ENCODE data around the gene CCDC57.

The CCDC57 gene

DNA sequence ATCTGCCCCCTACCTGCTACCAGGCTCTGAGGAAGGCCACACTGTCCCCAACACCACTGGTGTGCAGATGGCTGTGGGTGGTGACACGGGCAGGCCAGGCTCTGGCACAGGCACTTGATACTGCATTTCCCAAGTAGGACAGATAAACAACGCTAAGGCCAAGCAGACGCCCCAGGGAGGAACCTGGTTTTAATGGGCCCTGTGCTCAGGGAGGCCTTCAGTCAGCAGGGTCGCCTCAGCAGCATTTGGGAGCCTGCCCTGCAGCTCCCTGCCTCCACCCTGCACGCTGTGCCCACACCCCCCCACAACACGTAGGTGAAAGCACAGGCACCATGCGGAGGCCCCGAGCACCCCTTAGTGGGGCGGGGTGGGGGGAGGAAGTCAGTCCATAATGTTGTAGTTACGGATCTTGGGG, 111.3 kb downstream of the CCDC57 start:
- no peak overlapping the region for H3K4me3 ChIP-seq (ENCODE audit: extremely low read depth, insufficient read depth, low read length, poor library complexity, severe bottlenecking)
- H3K27ac ChIP-seq (ENCODE audit: low read depth, low read length, severe bottlenecking) = no peak overlapping the region
- H3K4me1 ChIP-seq (ENCODE audit: control insufficient read depth, insufficient read depth, low read length, poor library complexity, severe bottlenecking) = peaks cover 33% of the 10 kb centered on the region
- H3K9me3 ChIP-seq (ENCODE audit: control insufficient read depth, low read length) = no peaks in the 10 kb centered on the region
- peaks cover 9% of the 10 kb centered on the region for H3K36me3 ChIP-seq (ENCODE audit: control insufficient read depth, insufficient read depth, low read length)
- WGBS, 2 experiments (ENCODE audit: insufficient coverage in 2 of 2) = 89 to 93% methylated on average over 5 to 6 of the region's 10 CpGs

- Histone ChIP-seq H3K4me3 (ENCODE audit: extremely low read depth, insufficient read depth, low read length, poor library complexity, severe bottlenecking) (no peak overlapping the region), H3K4me1 (ENCODE audit: control insufficient read depth, insufficient read depth, low read length, poor library complexity, severe bottlenecking) (peaks cover 29% of the 10 kb centered on the region), H3K9me3 (ENCODE audit: control insufficient read depth, low read length) (no peaks in the 10 kb centered on the region), H3K36me3 (ENCODE audit: control insufficient read depth, insufficient read depth, low read length) (peaks cover 15% of the 10 kb centered on the region), H3K27ac (ENCODE audit: low read depth, low read length, severe bottlenecking) (no peak overlapping the region)
- 90 to 96% methylated on average over 21 to 31 of the region's 35 CpGs for WGBS, 2 experiments (ENCODE audit: insufficient coverage in 2 of 2)
Observed at GRCh38 chr17:82100502-82101298, 111.9 kb downstream of the CCDC57 start.

GRCh38 chr17:82098939-82099763, 113.5 kb downstream of the CCDC57 start:
- Histone ChIP-seq H3K4me1 (ENCODE audit: control insufficient read depth, insufficient read depth, low read length, poor library complexity, severe bottlenecking) (peaks cover 36% of the 10 kb centered on the region), H3K36me3 (ENCODE audit: control insufficient read depth, insufficient read depth, low read length) (peaks cover 26% of the 10 kb centered on the region), H3K27ac (ENCODE audit: low read depth, low read length, severe bottlenecking) (peak overlapping the region; percentile 95), H3K4me3 (ENCODE audit: extremely low read depth, insufficient read depth, low read length, poor library complexity, severe bottlenecking) (peak overlapping the region; percentile 44), H3K9me3 (ENCODE audit: control insufficient read depth, low read length) (no peaks in the 10 kb centered on the region)
- 11 to 17% methylated on average over 62 to 67 of the region's 80 CpGs for WGBS, 2 experiments (ENCODE audit: insufficient coverage in 2 of 2)

- H3K4me3 ChIP-seq (ENCODE audit: extremely low read depth, insufficient read depth, low read length, poor library complexity, severe bottlenecking) = peak within 1 kb of the TSS; percentile 83
- no peaks in the 10 kb centered on the region for H3K9me3 ChIP-seq (ENCODE audit: control insufficient read depth, low read length)
- H3K4me1 ChIP-seq (ENCODE audit: control insufficient read depth, insufficient read depth, low read length, poor library complexity, severe bottlenecking) = peaks cover 28% of the 10 kb centered on the region
- peaks cover 32% of the 10 kb centered on the region for H3K36me3 ChIP-seq (ENCODE audit: control insufficient read depth, insufficient read depth, low read length)
- 0 to 1% methylated on average over 69 to 80 of the region's 124 CpGs for WGBS, 2 experiments (ENCODE audit: insufficient coverage in 2 of 2)
- H3K27ac ChIP-seq (ENCODE audit: low read depth, low read length, severe bottlenecking) = peak within 1 kb of the TSS; percentile 95
Observed at GRCh38 chr17:82098169-82098938, 114.3 kb downstream of the CCDC57 start, which contains the start of gene FASN. FASN (minus strand) TSS chr17:82098236; CDS start chr17:82096445, 1,791 bp downstream.

DNA sequence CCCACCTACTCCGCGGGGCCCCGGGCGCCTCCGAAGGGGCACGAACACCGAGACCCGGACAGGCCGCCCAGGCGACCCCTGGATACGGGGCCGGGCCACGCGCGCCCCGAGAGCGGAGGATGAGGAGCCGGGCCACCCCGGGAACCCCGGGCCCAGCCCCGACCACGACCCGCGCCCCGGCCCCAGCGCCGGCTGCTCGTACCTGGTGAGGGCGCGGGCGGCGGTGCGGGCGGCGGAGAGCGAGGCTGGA, 114.8 kb downstream of the CCDC57 start:
- 0 to 1% methylated on average over 21 to 34 of the region's 36 CpGs for WGBS, 2 experiments (ENCODE audit: insufficient coverage in 2 of 2)
- Histone ChIP-seq H3K36me3 (ENCODE audit: control insufficient read depth, insufficient read depth, low read length) (peaks cover 37% of the 10 kb centered on the region), H3K9me3 (ENCODE audit: control insufficient read depth, low read length) (no peaks in the 10 kb centered on the region), H3K4me3 (ENCODE audit: extremely low read depth, insufficient read depth, low read length, poor library complexity, severe bottlenecking) (peak overlapping the region; percentile 83), H3K27ac (ENCODE audit: low read depth, low read length, severe bottlenecking) (peak overlapping the region; percentile 77), H3K4me1 (ENCODE audit: control insufficient read depth, insufficient read depth, low read length, poor library complexity, severe bottlenecking) (peaks cover 23% of the 10 kb centered on the region)

GRCh38 chr17:82097184-82097918, 115.3 kb downstream of the CCDC57 start:
- Histone ChIP-seq H3K36me3 (ENCODE audit: control insufficient read depth, insufficient read depth, low read length) (peaks cover 42% of the 10 kb centered on the region), H3K4me1 (ENCODE audit: control insufficient read depth, insufficient read depth, low read length, poor library complexity, severe bottlenecking) (peaks cover 23% of the 10 kb centered on the region), H3K4me3 (ENCODE audit: extremely low read depth, insufficient read depth, low read length, poor library complexity, severe bottlenecking) (peak overlapping the region; percentile 83), H3K27ac (ENCODE audit: low read depth, low read length, severe bottlenecking) (peak overlapping the region; percentile 77), H3K9me3 (ENCODE audit: control insufficient read depth, low read length) (no peaks in the 10 kb centered on the region)
- WGBS, 2 experiments (ENCODE audit: insufficient coverage in 2 of 2) = 0 to 1% methylated on average over 55 to 59 of the region's 77 CpGs

GRCh38 chr17:82096709-82097183, 115.9 kb downstream of the CCDC57 start:
- 33 to 44% methylated on average over 7 to 8 of the region's 8 CpGs for WGBS, 2 experiments (ENCODE audit: insufficient coverage in 2 of 2)
- Histone ChIP-seq H3K4me1 (ENCODE audit: control insufficient read depth, insufficient read depth, low read length, poor library complexity, severe bottlenecking) (peaks cover 23% of the 10 kb centered on the region), H3K4me3 (ENCODE audit: extremely low read depth, insufficient read depth, low read length, poor library complexity, severe bottlenecking) (peak overlapping the region; percentile 83), H3K27ac (ENCODE audit: low read depth, low read length, severe bottlenecking) (peak overlapping the region; percentile 36), H3K9me3 (ENCODE audit: control insufficient read depth, low read length) (no peaks in the 10 kb centered on the region), H3K36me3 (ENCODE audit: control insufficient read depth, insufficient read depth, low read length) (peaks cover 48% of the 10 kb centered on the region)

GRCh38 chr17:82095777-82096708, 116.6 kb downstream of the CCDC57 start:
- no peak overlapping the region for H3K27ac ChIP-seq (ENCODE audit: low read depth, low read length, severe bottlenecking)
- peak overlapping the region; percentile 83 for H3K4me3 ChIP-seq (ENCODE audit: extremely low read depth, insufficient read depth, low read length, poor library complexity, severe bottlenecking)
- peaks cover 55% of the 10 kb centered on the region for H3K36me3 ChIP-seq (ENCODE audit: control insufficient read depth, insufficient read depth, low read length)
- H3K9me3 ChIP-seq (ENCODE audit: control insufficient read depth, low read length) = no peaks in the 10 kb centered on the region
- 82 to 86% methylated on average over 33 to 35 of the region's 35 CpGs for WGBS, 2 experiments (ENCODE audit: insufficient coverage in 2 of 2)
- H3K4me1 ChIP-seq (ENCODE audit: control insufficient read depth, insufficient read depth, low read length, poor library complexity, severe bottlenecking) = peaks cover 23% of the 10 kb centered on the region

DNA sequence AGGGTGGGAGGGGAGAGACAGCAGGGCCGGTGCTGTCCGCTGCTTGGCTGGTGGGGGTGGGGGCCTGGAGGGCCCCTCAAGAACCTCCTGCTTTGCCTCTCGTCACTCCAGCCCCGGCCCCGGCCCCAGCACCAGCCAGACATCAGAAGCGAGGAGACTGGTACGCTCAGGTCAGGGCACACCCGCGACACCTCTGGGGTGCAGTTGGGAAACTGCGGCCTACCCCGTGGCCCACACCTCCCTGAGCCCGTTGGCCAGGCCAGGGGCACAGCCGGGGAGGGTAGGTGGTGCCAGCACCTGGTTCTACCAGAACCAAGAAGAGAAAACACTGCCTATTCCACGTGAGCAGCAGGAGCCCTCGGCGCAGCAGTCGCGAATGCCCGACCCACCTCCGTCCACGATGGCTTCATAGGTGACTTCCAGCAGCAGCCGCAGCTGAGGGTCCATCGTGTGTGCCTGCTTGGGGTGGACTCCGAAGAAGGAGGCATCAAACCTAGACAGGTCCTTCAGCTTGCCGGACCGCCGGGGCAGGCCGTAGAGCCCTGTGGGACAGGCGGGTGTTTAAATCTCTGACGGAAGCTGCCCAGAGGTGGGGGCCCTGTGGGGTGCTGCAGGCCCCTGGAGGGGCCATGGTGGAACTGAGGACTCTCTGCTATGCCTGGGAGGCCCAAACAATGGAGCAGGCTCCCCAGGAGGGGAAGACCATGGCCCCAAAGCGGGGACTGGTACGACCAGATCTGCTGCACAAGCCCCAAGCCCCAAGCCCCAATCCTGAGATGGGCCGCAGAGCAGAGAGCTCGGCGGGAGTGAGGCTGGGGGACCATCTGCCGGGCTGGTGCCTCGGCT, 117.5 kb downstream of the CCDC57 start:
- H3K27ac ChIP-seq (ENCODE audit: low read depth, low read length, severe bottlenecking) = no peak overlapping the region
- H3K9me3 ChIP-seq (ENCODE audit: control insufficient read depth, low read length) = no peaks in the 10 kb centered on the region
- H3K4me3 ChIP-seq (ENCODE audit: extremely low read depth, insufficient read depth, low read length, poor library complexity, severe bottlenecking) = peak overlapping the region; percentile 83
- peaks cover 21% of the 10 kb centered on the region for H3K4me1 ChIP-seq (ENCODE audit: control insufficient read depth, insufficient read depth, low read length, poor library complexity, severe bottlenecking)
- 90 to 94% methylated on average over 32 to 35 of the region's 37 CpGs for WGBS, 2 experiments (ENCODE audit: insufficient coverage in 2 of 2)
- H3K36me3 ChIP-seq (ENCODE audit: control insufficient read depth, insufficient read depth, low read length) = peaks cover 64% of the 10 kb centered on the region
